ENCODE results near the gene NOP58.

DNA sequence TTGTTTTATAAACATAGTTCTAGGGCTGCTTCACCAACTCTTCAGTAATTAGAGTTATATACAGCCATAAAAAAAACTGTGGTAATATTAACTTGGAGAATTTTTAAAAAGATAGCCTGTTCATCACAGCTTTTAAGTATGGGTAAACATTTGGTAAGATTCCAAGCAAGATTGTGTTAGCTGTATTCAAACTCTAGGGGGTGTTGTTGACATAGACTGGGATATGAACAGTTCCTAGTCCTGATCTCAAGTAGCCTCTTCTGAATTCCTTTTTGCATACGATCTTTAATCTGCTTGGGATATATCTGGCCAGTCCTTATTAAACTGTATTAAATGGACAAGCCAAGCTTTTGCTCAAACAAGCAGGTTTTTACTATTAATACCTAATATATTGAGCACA is 13.4 kb downstream of the NOP58 start:
- TF ChIP-seq, protein P1, sequence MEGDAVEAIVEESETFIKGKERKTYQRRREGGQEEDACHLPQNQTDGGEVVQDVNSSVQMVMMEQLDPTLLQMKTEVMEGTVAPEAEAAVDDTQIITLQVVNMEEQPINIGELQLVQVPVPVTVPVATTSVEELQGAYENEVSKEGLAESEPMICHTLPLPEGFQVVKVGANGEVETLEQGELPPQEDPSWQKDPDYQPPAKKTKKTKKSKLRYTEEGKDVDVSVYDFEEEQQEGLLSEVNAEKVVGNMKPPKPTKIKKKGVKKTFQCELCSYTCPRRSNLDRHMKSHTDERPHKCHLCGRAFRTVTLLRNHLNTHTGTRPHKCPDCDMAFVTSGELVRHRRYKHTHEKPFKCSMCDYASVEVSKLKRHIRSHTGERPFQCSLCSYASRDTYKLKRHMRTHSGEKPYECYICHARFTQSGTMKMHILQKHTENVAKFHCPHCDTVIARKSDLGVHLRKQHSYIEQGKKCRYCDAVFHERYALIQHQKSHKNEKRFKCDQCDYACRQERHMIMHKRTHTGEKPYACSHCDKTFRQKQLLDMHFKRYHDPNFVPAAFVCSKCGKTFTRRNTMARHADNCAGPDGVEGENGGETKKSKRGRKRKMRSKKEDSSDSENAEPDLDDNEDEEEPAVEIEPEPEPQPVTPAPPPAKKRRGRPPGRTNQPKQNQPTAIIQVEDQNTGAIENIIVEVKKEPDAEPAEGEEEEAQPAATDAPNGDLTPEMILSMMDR (IDR thresholded peaks at IDR 0.05; ENCODE audit: insufficient read depth, low read length, poor library complexity, severe bottlenecking), result peak; percentile 14
- TF ChIP-seq EZH2phosphoT487 (conservative IDR thresholded peaks at IDR 0.05; ENCODE audit: low read length), result no peak

Data from SU-DHL-6 (cell line).